HepG2 (cell line): ENCODE measurements around the gene QRICH2. TPM values are rescaled to one million over a fixed set of nuclear protein-coding genes. Genes with fewer than 3 reads are reported as not detected.

ENCODE experiments used
- DPF2 ChIP-seq: sonication (generic); formaldehyde crosslinking; IDR thresholded peaks from 2 replicates; pipeline ENCODE4 v1.4.0; 2020; ENCODE audit warnings: mild to moderate bottlenecking, low read depth, missing genetic modification reagents, borderline replicate concordance
- KLF12 ChIP-seq: sonication (generic); formaldehyde crosslinking; IDR thresholded peaks from 2 replicates; pipeline ENCODE4 v1.4.0; 2020; ENCODE audit warnings: missing genetic modification reagents, borderline replicate concordance
- MTA1 ChIP-seq: sonication (generic); formaldehyde crosslinking; IDR thresholded peaks from 2 replicates; pipeline ENCODE4 v1.4.0; 2020; ENCODE audit warnings: missing genetic modification reagents, mild to moderate bottlenecking, borderline replicate concordance
- MYNN ChIP-seq: sonication (generic); formaldehyde crosslinking; IDR thresholded peaks from 2 replicates; pipeline ENCODE4 v1.4.0; 2020; ENCODE audit warnings: mild to moderate bottlenecking, low read depth, missing genetic modification reagents
- NCOR1 ChIP-seq: fragments of 200-600 bp; sonication (generic); IDR thresholded peaks from 2 replicates; pipeline ENCODE4 v1.7.0; 2017; ENCODE audit warnings: antibody characterized with exemption, low read length, borderline replicate concordance
- PHF5A ChIP-seq: IDR thresholded peaks from one replicate; pipeline ENCODE4 v1.6.1; 2018; ENCODE audit warnings: low read depth, missing genetic modification reagents; ENCODE audit not compliant: unreplicated experiment
- RARA ChIP-seq: IDR thresholded peaks from 2 replicates; pipeline ENCODE4 v1.6.1; 2016; ENCODE audit warnings: missing genetic modification reagents, missing compliant biosample characterization
- ZBTB43 ChIP-seq: sonication (generic); formaldehyde crosslinking; conservative IDR thresholded peaks from 2 replicates; pipeline ENCODE4 v1.4.0; 2020; ENCODE audit warnings: missing genetic modification reagents
- ZNF263 ChIP-seq: sonication (generic); formaldehyde crosslinking; IDR thresholded peaks from 2 replicates; pipeline ENCODE4 v1.4.0; 2020; ENCODE audit warnings: missing genetic modification reagents
- ZNF335 ChIP-seq: sonication (generic); formaldehyde crosslinking; IDR thresholded peaks from 2 replicates; pipeline ENCODE4 v1.4.0; 2020; ENCODE audit warnings: missing genetic modification reagents
- ZNF383 ChIP-seq: sonication (generic); formaldehyde crosslinking; IDR thresholded peaks from 2 replicates; pipeline ENCODE4 v1.4.0; 2020; ENCODE audit warnings: missing genetic modification reagents, mild to moderate bottlenecking, borderline replicate concordance
- ZNF512B ChIP-seq: sonication (generic); formaldehyde crosslinking; IDR thresholded peaks from 2 replicates; pipeline ENCODE4 v1.5.1; 2020; ENCODE audit warnings: missing genetic modification reagents, mild to moderate bottlenecking, borderline replicate concordance
- ZNF609 ChIP-seq: sonication (generic); formaldehyde crosslinking; IDR thresholded peaks from 2 replicates; pipeline ENCODE4 v1.4.0; 2020; ENCODE audit warnings: mild to moderate bottlenecking, missing genetic modification reagents, borderline replicate concordance
- ZNF710 ChIP-seq: sonication (generic); formaldehyde crosslinking; IDR thresholded peaks from 2 replicates; pipeline ENCODE4 v1.5.0; 2020; ENCODE audit warnings: mild to moderate bottlenecking, missing genetic modification reagents, borderline replicate concordance
- ZNF788 ChIP-seq: sonication (generic); formaldehyde crosslinking; IDR thresholded peaks from 2 replicates; pipeline ENCODE4 v1.5.0; 2020; ENCODE audit warnings: mild to moderate bottlenecking, missing genetic modification reagents, borderline replicate concordance
- polyA plus RNA-seq, 8 experiments: library from polyadenylated mRNA; depleted of rRNA in 3 of 8; stranded (reverse) in 7 of 8; unstranded in 1 of 8; fragments of >200 nt; fragmentation: Illumina TruSeq in 4 of 8; extraction: Trizol in 4 of 8; gene quantifications; 2 replicates each; pipeline versions ENCODE4 v1.2.1 to v1.2.3, GENCODE V29; 2011 to 2016; ENCODE audit warnings: low read depth in 4 of 8, missing spikeins in 1 of 8, mixed read lengths in 1 of 8; ENCODE audit not compliant: insufficient read depth in 1 of 8
- total RNA-seq, 5 experiments: library from RNA; depleted of rRNA; stranded (reverse); fragments of >200 nt; fragmentation: Illumina TruSeq; extraction: Trizol; gene quantifications; 2 replicates each; pipeline ENCODE4 v1.2.3, GENCODE V29; 2016; ENCODE audit warnings: low read depth in 1 of 5

QRICH2 gene
- total and polyA plus RNA-seq, 2 of the 13 experiments (the other 11 are each of a cell fraction or from before 2014, with no cell fraction given), result 3.7 to 5.7 TPM

- TF ChIP-seq ZNF512B (CRISPR knock-in tag) (peak; percentile 69; the same call in 1 of the 2 replicates), ZNF609 (0 out of 2 replicates have a peak, but pooled peaks have one; percentile 16), MTA1 (0 out of 2 replicates have a peak, but pooled peaks have one; percentile 30), RARA (CRISPR knock-in tag) (peak; percentile 69), ZNF335 (peak; percentile 23; the same call in 1 of the 2 replicates), KLF12 (CRISPR knock-in tag) (peak; percentile 65; the same call in 1 of the 2 replicates), MYNN (CRISPR knock-in tag) (0 out of 2 replicates have a peak, but pooled peaks have one; percentile 7), PHF5A (CRISPR knock-in tag) (peak; percentile 29), DPF2 (CRISPR knock-in tag) (peak; percentile 39; the same call in 1 of the 2 replicates), ZNF383 (CRISPR knock-in tag) (0 out of 2 replicates have a peak, but pooled peaks have one; percentile 41), ZNF710 (CRISPR knock-in tag) (0 out of 2 replicates have a peak, but pooled peaks have one; percentile 15), ZBTB43 (CRISPR knock-in tag) (no peak), NCOR1 (peak; percentile 61; the same call in 1 of the 2 replicates), ZNF263 (peak; percentile 28; the same call in 1 of the 2 replicates), ZNF788 (CRISPR knock-in tag) (peak; percentile 29; the same call in 1 of the 2 replicates)
These were observed 43.5 kb upstream of the QRICH2 start (continued) for GRCh38 chr17:76351526-76352071.
